HEK293 (cell line): ENCODE data around the gene ZC3H4.

Experiments
- ATF2 ChIP-seq: fragments of 450-650 bp; formaldehyde crosslinking; IDR thresholded peaks from 2 replicates; pipeline ENCODE4 v1.5.1; 2016; ENCODE audit warnings: missing biosample characterization, missing genetic modification characterization, low read depth
- BCL6B ChIP-seq: fragments of 450-650 bp; formaldehyde crosslinking; IDR thresholded peaks from 2 replicates; pipeline ENCODE4 v1.5.1; 2017; ENCODE audit warnings: missing biosample characterization, missing genetic modification characterization
- ELK4 ChIP-seq: IDR thresholded peaks from 2 replicates; pipeline ENCODE4 v1.6.1; 2011; ENCODE audit warnings: mild to moderate bottlenecking, low read depth, low read length, borderline replicate concordance
- FEZF1 ChIP-seq: fragments of 450-650 bp; formaldehyde crosslinking; IDR thresholded peaks from 2 replicates; pipeline ENCODE4 v1.5.1; 2016; ENCODE audit warnings: missing biosample characterization, missing genetic modification characterization
- GLI4 ChIP-seq: fragments of 450-650 bp; formaldehyde crosslinking; IDR thresholded peaks from 2 replicates; pipeline ENCODE4 v1.5.1; 2016; ENCODE audit warnings: missing biosample characterization, missing genetic modification characterization
- KLF16 ChIP-seq: fragments of 450-650 bp; formaldehyde crosslinking; IDR thresholded peaks from 2 replicates; pipeline ENCODE4 v1.5.1; 2017; ENCODE audit warnings: missing biosample characterization, missing genetic modification characterization
- PBX3 ChIP-seq: sonication (generic); formaldehyde crosslinking; IDR thresholded peaks from 2 replicates; pipeline ENCODE4 v1.8.1; 2022; ENCODE audit warnings: mild to moderate bottlenecking, moderate library complexity, missing genetic modification reagents
- REST ChIP-seq: fragments of 450-650 bp; formaldehyde crosslinking; IDR thresholded peaks from 2 replicates; pipeline ENCODE4 v1.5.1; 2016; ENCODE audit warnings: missing biosample characterization, missing genetic modification characterization
- ZBTB10 ChIP-seq: fragments of 450-650 bp; formaldehyde crosslinking; IDR thresholded peaks from 2 replicates; pipeline ENCODE4 v1.5.1; 2016; ENCODE audit warnings: missing biosample characterization, missing genetic modification characterization
- ZBTB17 ChIP-seq: fragments of 450-650 bp; formaldehyde crosslinking; IDR thresholded peaks from 2 replicates; pipeline ENCODE4 v1.5.1; 2016; ENCODE audit warnings: missing biosample characterization, missing genetic modification characterization
- ZBTB20 ChIP-seq: fragments of 450-650 bp; formaldehyde crosslinking; IDR thresholded peaks from 2 replicates; pipeline ENCODE4 v1.5.1; 2016; ENCODE audit warnings: missing biosample characterization, missing genetic modification characterization
- ZBTB21 ChIP-seq: fragments of 450-650 bp; formaldehyde crosslinking; IDR thresholded peaks from 2 replicates; pipeline ENCODE4 v1.5.1; 2017; ENCODE audit warnings: missing biosample characterization, missing genetic modification characterization
- ZBTB6 ChIP-seq: fragments of 450-650 bp; formaldehyde crosslinking; IDR thresholded peaks from 2 replicates; pipeline ENCODE4 v1.5.1; 2017; ENCODE audit warnings: missing biosample characterization, missing genetic modification characterization
- ZBTB7A ChIP-seq: fragments of 450-650 bp; formaldehyde crosslinking; IDR thresholded peaks from 2 replicates; pipeline ENCODE4 v1.5.1; 2016; ENCODE audit warnings: low read depth, missing biosample characterization, missing genetic modification characterization
- ZNF112 ChIP-seq: fragments of 450-650 bp; formaldehyde crosslinking; IDR thresholded peaks from 2 replicates; pipeline ENCODE4 v1.5.0; 2017; ENCODE audit warnings: missing biosample characterization, missing genetic modification characterization
- ZNF140 ChIP-seq: fragments of 450-650 bp; formaldehyde crosslinking; IDR thresholded peaks from 2 replicates; pipeline ENCODE4 v1.5.1; 2016; ENCODE audit warnings: missing biosample characterization, missing genetic modification characterization
- ZNF174 ChIP-seq: fragments of 450-650 bp; formaldehyde crosslinking; IDR thresholded peaks from 2 replicates; pipeline ENCODE4 v1.5.0; 2017; ENCODE audit warnings: missing biosample characterization, mild to moderate bottlenecking, missing genetic modification characterization
- ZNF184 ChIP-seq: fragments of 450-650 bp; IDR thresholded peaks from 2 replicates; pipeline ENCODE4 v1.5.1; 2018; ENCODE audit warnings: missing biosample characterization, mild to moderate bottlenecking, missing genetic modification characterization
- ZNF2 ChIP-seq: fragments of 450-650 bp; formaldehyde crosslinking; IDR thresholded peaks from 2 replicates; pipeline ENCODE4 v1.5.1; 2016; ENCODE audit warnings: missing biosample characterization, missing genetic modification characterization
- ZNF529 ChIP-seq: fragments of 450-650 bp; formaldehyde crosslinking; IDR thresholded peaks from 2 replicates; pipeline ENCODE4 v1.5.1; 2017; ENCODE audit warnings: missing genetic modification characterization, missing biosample characterization; ENCODE audit not compliant: insufficient replicate concordance
- ZNF549 ChIP-seq: fragments of 450-650 bp; IDR thresholded peaks from 2 replicates; pipeline ENCODE4 v1.5.1; 2018; ENCODE audit warnings: missing biosample characterization, missing genetic modification characterization, mild to moderate bottlenecking, inconsistent platforms, moderate library complexity
- ZNF555 ChIP-seq: fragments of 450-650 bp; formaldehyde crosslinking; conservative IDR thresholded peaks from 2 replicates; pipeline ENCODE4 v1.5.1; 2017; ENCODE audit warnings: missing biosample characterization, mild to moderate bottlenecking, missing genetic modification characterization, inconsistent platforms
- ZNF571 ChIP-seq: fragments of 450-650 bp; formaldehyde crosslinking; IDR thresholded peaks from 2 replicates; pipeline ENCODE4 v1.5.0; 2017; ENCODE audit warnings: missing biosample characterization, missing genetic modification characterization
- ZNF660 ChIP-seq: fragments of 450-650 bp; IDR thresholded peaks from 2 replicates; pipeline ENCODE4 v1.5.1; 2018; ENCODE audit warnings: missing biosample characterization, mild to moderate bottlenecking, missing genetic modification characterization
- ZNF704 ChIP-seq: fragments of 450-650 bp; formaldehyde crosslinking; IDR thresholded peaks from 2 replicates; pipeline ENCODE4 v1.5.1; 2016; ENCODE audit warnings: missing biosample characterization, missing genetic modification characterization
- ZNF707 ChIP-seq: fragments of 450-650 bp; formaldehyde crosslinking; IDR thresholded peaks from 2 replicates; pipeline ENCODE4 v1.5.1; 2016; ENCODE audit warnings: missing biosample characterization, missing genetic modification characterization
- ZXDB ChIP-seq: fragments of 450-650 bp; formaldehyde crosslinking; IDR thresholded peaks from 2 replicates; pipeline ENCODE4 v1.5.1; 2016; ENCODE audit warnings: missing biosample characterization, missing genetic modification characterization

The ZC3H4 gene

GRCh38 chr19:47047763-47048405 lies 65.7 kb downstream of the ZC3H4 start (continued):
- TF ChIP-seq ZBTB10 (tag by site-specific recombination) (peak; percentile 89), ZNF174 (tag by site-specific recombination) (no peak), ELK4 (no peak), ZNF529 (tag by site-specific recombination) (no peak), ZNF2 (tag by site-specific recombination) (0 out of 2 replicates have a peak, but pooled peaks have one; percentile 38), ZNF571 (tag by site-specific recombination) (no peak), ZNF112 (tag by site-specific recombination) (no peak), ZBTB6 (no peak), ZNF184 (tag by site-specific recombination) (no peak), ZNF704 (tag by site-specific recombination) (no peak), REST (tag by site-specific recombination) (no peak), ZBTB21 (no peak), PBX3 (CRISPR knock-in tag) (no peak), ZNF555 (tag by site-specific recombination) (no peak), ZBTB20 (peak; percentile 79), ZXDB (peak; percentile 70), ZNF707 (tag by site-specific recombination) (no peak), KLF16 (peak; percentile 92), ZNF140 (tag by site-specific recombination) (no peak), BCL6B (no peak), FEZF1 (tag by site-specific recombination) (no peak), ATF2 (tag by site-specific recombination) (no peak), ZNF660 (tag by site-specific recombination) (no peak), ZBTB17 (peak; percentile 85), GLI4 (tag by site-specific recombination) (no peak), ZNF549 (no peak), ZBTB7A (tag by site-specific recombination) (peak; percentile 91)
